Measurements from ENCODE around the gene FAM78A.

GRCh38 chr9:131240047-131240921 is 36.0 kb downstream of the FAM78A start:
- TF ChIP-seq EZH2 (optimal IDR thresholded peaks at IDR 0.05; ENCODE audit: low read depth, low read length) (no peak), CTCF (IDR thresholded peaks at IDR 0.05; ENCODE audit: low read length) (no peak), EZH2phosphoT487 (IDR thresholded peaks at IDR 0.05; ENCODE audit: low read length) (no peak)
